ENCODE results near the gene SNN.

- no peak for TF ChIP-seq CTCF (IDR thresholded peaks at IDR 0.05)
- no peak for TF ChIP-seq ZFX (IDR thresholded peaks at IDR 0.05; ENCODE audit: borderline replicate concordance)
Observed at GRCh38 chr16:11715246-11715947, 47.1 kb downstream of the SNN start.

All from 22Rv1 (cell line).